GM12801 (cell line): Measurements from ENCODE around the gene DLG2.

ENCODE experiments used
- TF ChIP-seq, protein P1 (sequence below): IDR thresholded peaks from one replicate; pipeline ENCODE4 v1.5.1; 2011; ENCODE audit warnings: control low read depth; ENCODE audit not compliant: insufficient read length; ENCODE audit errors: extremely low read depth

DLG2 gene

DNA sequence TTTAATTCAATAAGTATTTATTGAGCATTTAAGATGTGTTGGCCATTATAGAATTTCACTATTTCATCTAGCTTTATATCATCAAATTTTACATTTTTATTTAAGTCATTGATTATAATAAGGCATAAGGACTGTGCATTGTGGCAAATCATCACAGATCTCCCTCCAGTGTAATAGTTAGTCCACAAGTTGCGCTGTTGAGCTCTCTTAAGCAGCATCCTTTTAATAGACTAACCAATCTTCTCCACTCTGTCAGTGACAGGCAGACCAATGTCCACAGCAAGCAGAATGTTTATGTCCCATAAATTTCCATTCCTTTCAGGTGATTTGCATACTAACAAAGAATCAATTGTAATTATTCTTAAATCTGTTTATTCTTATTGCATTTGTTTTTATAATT lies 1745.7 kb downstream of the DLG2 start:
- TF ChIP-seq, protein P1, sequence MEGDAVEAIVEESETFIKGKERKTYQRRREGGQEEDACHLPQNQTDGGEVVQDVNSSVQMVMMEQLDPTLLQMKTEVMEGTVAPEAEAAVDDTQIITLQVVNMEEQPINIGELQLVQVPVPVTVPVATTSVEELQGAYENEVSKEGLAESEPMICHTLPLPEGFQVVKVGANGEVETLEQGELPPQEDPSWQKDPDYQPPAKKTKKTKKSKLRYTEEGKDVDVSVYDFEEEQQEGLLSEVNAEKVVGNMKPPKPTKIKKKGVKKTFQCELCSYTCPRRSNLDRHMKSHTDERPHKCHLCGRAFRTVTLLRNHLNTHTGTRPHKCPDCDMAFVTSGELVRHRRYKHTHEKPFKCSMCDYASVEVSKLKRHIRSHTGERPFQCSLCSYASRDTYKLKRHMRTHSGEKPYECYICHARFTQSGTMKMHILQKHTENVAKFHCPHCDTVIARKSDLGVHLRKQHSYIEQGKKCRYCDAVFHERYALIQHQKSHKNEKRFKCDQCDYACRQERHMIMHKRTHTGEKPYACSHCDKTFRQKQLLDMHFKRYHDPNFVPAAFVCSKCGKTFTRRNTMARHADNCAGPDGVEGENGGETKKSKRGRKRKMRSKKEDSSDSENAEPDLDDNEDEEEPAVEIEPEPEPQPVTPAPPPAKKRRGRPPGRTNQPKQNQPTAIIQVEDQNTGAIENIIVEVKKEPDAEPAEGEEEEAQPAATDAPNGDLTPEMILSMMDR: no peak

DNA sequence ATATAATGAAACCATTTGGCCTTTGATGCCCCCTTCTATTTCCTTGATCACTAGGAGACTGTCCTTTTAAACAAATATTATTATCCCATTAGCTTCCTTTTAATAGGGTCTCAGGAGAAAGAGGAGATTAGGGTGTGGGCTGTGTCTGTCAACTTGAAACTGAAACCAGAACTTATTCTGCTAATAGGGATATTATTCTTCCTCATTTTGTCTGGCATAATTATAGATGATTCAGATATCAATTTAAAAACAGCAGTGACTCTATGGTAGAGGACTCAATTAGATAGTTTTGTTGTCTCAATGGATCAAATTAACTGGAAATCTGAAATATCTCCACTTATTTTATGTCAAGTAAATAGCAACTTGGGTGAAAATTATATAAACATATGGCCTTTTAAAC lies 1756.1 kb downstream of the DLG2 start:
- TF ChIP-seq, protein P1: no peak

DNA sequence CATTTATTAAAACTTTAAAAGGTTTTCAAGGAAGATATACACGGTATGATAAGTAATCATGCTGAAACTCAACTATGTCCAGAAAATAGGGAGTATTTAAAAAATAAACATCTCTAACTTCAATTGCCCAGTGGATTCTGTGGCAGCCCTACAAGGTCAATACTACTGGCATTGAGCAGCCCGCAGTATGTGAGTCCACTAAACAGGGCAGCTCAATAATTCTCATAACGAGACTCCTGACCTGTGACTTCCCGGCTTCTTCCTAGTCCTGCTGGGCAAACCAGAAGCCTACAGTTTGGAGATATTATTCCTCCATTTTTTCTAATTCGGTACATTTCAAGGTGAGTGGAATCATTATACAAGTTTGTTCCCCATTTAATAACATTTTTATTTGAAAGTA lies 1760.5 kb downstream of the DLG2 start:
- TF ChIP-seq, protein P1: no peak

DNA sequence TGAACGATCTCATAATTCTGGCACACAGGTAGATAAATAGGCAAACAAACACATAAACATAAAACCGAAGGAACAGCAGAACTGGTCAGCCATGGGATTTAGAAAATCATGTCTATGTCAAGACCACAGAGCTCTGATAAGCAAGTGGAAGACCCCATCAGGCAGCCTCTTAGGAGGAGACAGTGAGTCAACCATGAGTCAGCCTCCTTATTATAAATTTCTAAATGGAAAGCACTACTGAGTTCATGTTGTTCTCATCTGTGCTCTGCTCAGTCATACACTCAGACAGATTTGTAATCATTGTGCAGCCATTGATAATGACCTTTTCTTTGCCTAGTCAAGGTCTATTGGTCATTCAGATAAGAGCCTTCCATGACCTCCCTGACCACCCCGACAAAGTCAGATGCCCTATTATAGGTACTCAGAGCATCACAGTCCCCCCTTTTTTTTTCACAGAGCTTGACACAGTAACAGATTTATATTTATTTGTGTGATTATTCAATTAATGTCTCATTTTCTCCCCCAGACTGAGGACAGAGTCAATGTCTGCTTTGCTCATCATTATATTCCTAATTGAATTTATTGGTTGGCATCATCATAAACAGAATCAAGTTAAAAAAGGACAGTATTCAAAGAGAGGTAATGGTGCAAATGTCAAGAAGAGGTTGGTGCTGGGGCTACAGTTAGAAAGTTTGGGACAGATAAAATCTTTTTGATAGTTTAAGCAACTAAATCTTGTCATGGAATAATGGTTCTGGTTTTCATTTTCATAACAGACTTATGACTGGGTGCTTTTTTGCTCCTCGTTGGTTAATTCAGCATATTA lies 1761.3 kb downstream of the DLG2 start:
- TF ChIP-seq, protein P1: no peak

DNA sequence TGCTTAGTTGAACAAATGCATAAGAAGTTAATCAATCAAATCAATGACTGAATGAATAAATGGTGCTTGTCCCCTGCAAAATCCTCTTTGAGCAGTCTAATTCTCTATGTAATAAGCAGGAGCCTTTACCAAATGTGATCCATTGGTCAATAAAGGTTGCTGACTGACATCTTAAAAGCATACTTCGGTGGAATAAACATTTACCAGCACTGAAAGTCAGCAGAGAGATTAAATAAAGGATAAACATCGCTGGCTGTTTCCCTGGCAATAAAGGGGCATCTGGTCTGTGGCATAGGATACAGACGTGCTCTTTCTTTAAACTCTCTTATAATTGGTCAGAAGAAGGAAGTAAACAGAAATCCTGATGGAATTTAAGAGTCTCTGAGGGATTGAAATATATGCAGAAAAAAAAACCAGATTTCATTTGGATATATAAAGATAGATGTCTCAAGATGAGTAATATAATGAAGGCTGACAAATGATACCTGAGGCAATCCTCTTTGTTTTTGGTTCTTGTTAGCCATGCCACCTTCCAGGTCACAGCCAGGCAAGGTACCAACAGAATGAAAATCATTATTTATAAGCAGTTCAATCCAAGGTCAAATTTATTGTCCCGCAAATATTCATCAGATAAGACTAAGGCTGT lies 1762.6 kb downstream of the DLG2 start:
- TF ChIP-seq, protein P1: no peak

DNA sequence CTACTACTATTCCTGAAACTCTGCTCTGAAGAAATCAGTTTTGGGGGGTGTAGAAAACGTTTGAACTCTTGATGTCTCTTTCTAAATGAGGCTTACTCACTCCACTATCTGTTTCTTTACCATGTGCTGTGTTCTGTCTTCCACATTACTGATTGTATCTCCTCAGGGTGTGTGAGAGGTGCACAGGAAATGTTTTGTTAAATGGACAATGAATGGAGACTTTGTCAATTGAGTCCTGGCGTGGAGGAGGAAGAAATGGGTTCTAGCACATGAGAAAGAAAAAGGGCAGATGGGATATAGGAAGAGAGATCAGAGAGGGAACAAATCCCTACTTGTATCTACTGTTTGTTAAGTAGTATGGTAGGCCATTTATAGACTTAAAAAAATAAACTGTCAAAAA lies 1763.9 kb downstream of the DLG2 start:
- TF ChIP-seq, protein P1: no peak

DNA sequence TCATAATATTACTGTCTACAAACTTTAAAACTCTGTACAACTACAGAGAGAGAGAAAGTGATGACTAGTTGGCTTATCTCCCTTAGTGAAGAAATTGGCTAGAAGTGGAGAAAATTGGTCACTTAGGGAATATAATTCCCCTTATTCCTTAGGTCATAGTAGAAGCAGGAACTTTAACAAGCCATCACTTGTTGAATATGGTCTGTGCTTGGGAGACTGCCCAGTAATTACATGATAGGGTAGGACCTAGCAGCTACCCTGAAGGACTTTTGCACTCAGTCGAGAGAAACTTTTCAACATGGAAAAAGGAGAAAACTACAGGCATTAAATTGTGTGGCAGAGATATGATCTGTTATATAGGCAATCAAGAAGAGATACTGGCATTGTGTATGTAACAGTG lies 1764.5 kb downstream of the DLG2 start:
- TF ChIP-seq, protein P1: no peak
